Neural cell (in vitro differentiated cells): ENCODE measurements around the gene TSEN34. TPM values are rescaled to one million over a fixed set of nuclear protein-coding genes. Genes with fewer than 3 reads are reported as not detected.

Experiments
- H2AFZ ChIP-seq: fragments of 200-600, 300-800 bp; sonication (generic), shearing (Covaris generic); 2 replicates; pipeline ENCODE4 v1.6.0; 2014; ENCODE audit warnings: low read depth, mild to moderate bottlenecking, antibody characterized with exemption, low read length, moderate library complexity
- H3F3A ChIP-seq: fragments of 200-600 bp; shearing (Covaris generic); 2 replicates; pipeline ENCODE4 v1.6.1; 2016; ENCODE audit warnings: mild to moderate bottlenecking, moderate library complexity, mixed read lengths, antibody characterized with exemption, low read length; ENCODE audit not compliant: insufficient read depth, poor library complexity, severe bottlenecking
- H3K27ac ChIP-seq: fragments of 200-600, 300-800 bp; sonication (generic), shearing (Covaris generic); 2 replicates; pipeline ENCODE4 v1.5.1; 2014; ENCODE audit warnings: mild to moderate bottlenecking, low read length, moderate library complexity
- H3K27me3 ChIP-seq: fragments of 300-800, 200-600 bp; sonication (generic), shearing (Covaris generic); 2 replicates; pipeline ENCODE4 v1.6.0; 2014; ENCODE audit warnings: mild to moderate bottlenecking, low read depth, low read length, moderate library complexity; ENCODE audit not compliant: insufficient read depth
- H3K36me3 ChIP-seq: fragments of 300-800, 200-600 bp; sonication (generic), shearing (Covaris generic); 2 replicates; pipeline ENCODE4 v1.5.1; 2014; ENCODE audit warnings: mild to moderate bottlenecking, antibody characterized with exemption, low read length, moderate library complexity; ENCODE audit not compliant: insufficient read depth
- H3K4me2 ChIP-seq: fragments of 300-800, 200-600 bp; sonication (generic), shearing (Covaris generic); 2 replicates; pipeline ENCODE4 v1.6.0; 2014; ENCODE audit warnings: mild to moderate bottlenecking, low read length
- H3K4me3 ChIP-seq: fragments of 300-800, 200-600 bp; sonication (generic), shearing (Covaris generic); 2 replicates; pipeline ENCODE4 v1.5.1; 2014; ENCODE audit warnings: mild to moderate bottlenecking, low read length, moderate library complexity
- H3K79me2 ChIP-seq: fragments of 200-600 bp; shearing (Covaris generic); replicated peaks from 2 replicates; pipeline ENCODE4 v1.6.0; 2014; ENCODE audit warnings: mild to moderate bottlenecking, low read length, moderate library complexity; ENCODE audit not compliant: insufficient read depth
- H3K9ac ChIP-seq: fragments of 300-800, 200-600 bp; sonication (generic), shearing (Covaris generic); 2 replicates; pipeline ENCODE4 v1.6.1; 2016; ENCODE audit warnings: mild to moderate bottlenecking, low read length, mixed read lengths
- H3K9me2 ChIP-seq: fragments of 200-600 bp; shearing (Covaris generic); 2 replicates; pipeline ENCODE4 v1.6.1; 2016; ENCODE audit warnings: mild to moderate bottlenecking, low read length, mixed read lengths; ENCODE audit not compliant: insufficient read depth
- H3K9me3 ChIP-seq: fragments of 200-600, 300-800 bp; sonication (generic), shearing (Covaris generic); 2 replicates; pipeline ENCODE4 v1.6.1; 2016; ENCODE audit warnings: mild to moderate bottlenecking, mixed run types, low read length, moderate library complexity, mixed read lengths
- H4K20me1 ChIP-seq: fragments of 200-600 bp; shearing (Covaris generic); 2 replicates; pipeline ENCODE4 v1.6.1; 2016; ENCODE audit warnings: mild to moderate bottlenecking, mixed run types; ENCODE audit not compliant: insufficient read depth
- EP300 ChIP-seq: fragments of 450-650 bp; conservative IDR thresholded peaks from 2 replicates; pipeline ENCODE4 v1.6.1; 2014; ENCODE audit warnings: antibody characterized with exemption, mild to moderate bottlenecking, moderate library complexity; ENCODE audit not compliant: poor library complexity, severe bottlenecking
- EZH2 ChIP-seq: fragments of 200-600, 300-800 bp; shearing (Covaris generic), sonication (generic); IDR thresholded peaks from 2 replicates; pipeline ENCODE4 v1.6.1; 2014; ENCODE audit warnings: antibody characterized with exemption, low read length, borderline replicate concordance, mild to moderate bottlenecking; ENCODE audit not compliant: insufficient read depth, poor library complexity, severe bottlenecking
- MXI1 ChIP-seq: fragments of 450-650 bp; conservative IDR thresholded peaks from 2 replicates; pipeline ENCODE4 v1.6.1; 2014; ENCODE audit warnings: antibody characterized with exemption, mild to moderate bottlenecking; ENCODE audit not compliant: poor library complexity, severe bottlenecking
- POLR2AphosphoS5 ChIP-seq: IDR thresholded peaks from 2 replicates; pipeline ENCODE4 v1.6.1; 2012
- RAD21 ChIP-seq: fragments of 450-650 bp; conservative IDR thresholded peaks from 2 replicates; pipeline ENCODE4 v1.6.1; 2014; ENCODE audit warnings: antibody characterized with exemption, mild to moderate bottlenecking, moderate library complexity
- REST ChIP-seq: IDR thresholded peaks from 2 replicates; pipeline ENCODE4 v1.6.1; 2012; ENCODE audit warnings: borderline replicate concordance
- SMC3 ChIP-seq: fragments of 450-650 bp; conservative IDR thresholded peaks from 2 replicates; pipeline ENCODE4 v1.6.1; 2014; ENCODE audit warnings: antibody characterized with exemption, mild to moderate bottlenecking, moderate library complexity; ENCODE audit not compliant: poor library complexity
- TAF1 ChIP-seq: IDR thresholded peaks from 2 replicates; pipeline ENCODE4 v1.6.1; 2012; ENCODE audit warnings: low read depth
- polyA plus RNA-seq: library from polyadenylated mRNA; depleted of rRNA; stranded (reverse); fragments of >200 nt; gene quantifications from 2 replicates; pipeline ENCODE4 v1.2.3, GENCODE V29; 2014

TSEN34 gene
- polyA plus RNA-seq, 1 donor from 2014 or later, result 113 TPM

GRCh38 chr19:54197121-54197520 is 6.0 kb downstream of the TSEN34 start:
- Histone ChIP-seq H2AFZ (no peak overlapping the region), H3K4me3 (no peak overlapping the region), H3K36me3 (no peaks in the 10 kb centered on the region), H3K9ac (no peak overlapping the region), H4K20me1 (no peaks in the 10 kb centered on the region), H3K9me2 (no peaks in the 10 kb centered on the region), H3K27me3 (no peaks in the 10 kb centered on the region), H3K9me3 (no peaks in the 10 kb centered on the region), H3K27ac (no peak overlapping the region), H3K79me2 (peaks cover 16% of the 10 kb centered on the region), H3K4me2 (no peak overlapping the region), H3F3A (no peaks in the 10 kb centered on the region)
- TF ChIP-seq MXI1 (no peak), SMC3 (no peak), POLR2AphosphoS5 (no peak), TAF1 (no peak), RAD21 (no peak), REST (no peak), EZH2 (no peak)

GRCh38 chr19:54199401-54199800 is 8.3 kb downstream of the TSEN34 start:
- no peak overlapping the region for H2AFZ ChIP-seq
- no peaks in the 10 kb centered on the region for H3K36me3 ChIP-seq
- no peak overlapping the region for H3K27ac ChIP-seq
- H3K4me2 ChIP-seq, result no peak overlapping the region
- peaks cover under 1% of the 10 kb centered on the region for H4K20me1 ChIP-seq
- TF ChIP-seq EP300 (no peak), RAD21 (no peak), POLR2AphosphoS5 (no peak)
- H3K9ac ChIP-seq, result no peak overlapping the region
- H3K27me3 ChIP-seq, result no peaks in the 10 kb centered on the region
- no peak overlapping the region for H3K4me3 ChIP-seq
- H3K9me3 ChIP-seq, result no peaks in the 10 kb centered on the region
- H3K9me2 ChIP-seq, result no peaks in the 10 kb centered on the region
- peaks cover 35% of the 10 kb centered on the region for H3K79me2 ChIP-seq
- no peaks in the 10 kb centered on the region for H3F3A ChIP-seq

GRCh38 chr19:54201172-54201701 is 10.1 kb downstream of the TSEN34 start:
- peak overlapping the region; percentile 69 for H2AFZ ChIP-seq
- peaks cover 13% of the 10 kb centered on the region for H4K20me1 ChIP-seq
- no peaks in the 10 kb centered on the region for H3K9me2 ChIP-seq
- peak overlapping the region; percentile 86 for H3K9ac ChIP-seq
- H3K27me3 ChIP-seq, result no peaks in the 10 kb centered on the region
- TF ChIP-seq POLR2AphosphoS5, result no peak
- peak; percentile 82 for TF ChIP-seq MXI1
- peaks cover 48% of the 10 kb centered on the region for H3K79me2 ChIP-seq
- peak overlapping the region; percentile 80 for H3K4me3 ChIP-seq
- H3F3A ChIP-seq, result no peaks in the 10 kb centered on the region
- no peaks in the 10 kb centered on the region for H3K36me3 ChIP-seq
- H3K4me2 ChIP-seq, result peak overlapping the region; percentile 87
- H3K27ac ChIP-seq, result peak overlapping the region; percentile 98
- H3K9me3 ChIP-seq, result no peaks in the 10 kb centered on the region
